AG10803 (cell line): Measurements from ENCODE around the gene TMPRSS2.

Experiments used
- DNase-seq: peaks from one replicate; pipeline ENCODE4 v3.0.0; 2010; ENCODE audit warnings: low read depth
- H3K4me3 ChIP-seq: 2 replicates; pipeline ENCODE4 v1.5.1; 2011; ENCODE audit warnings: mild to moderate bottlenecking, low read length, control low read depth
- TF ChIP-seq, protein P1 (sequence below): conservative IDR thresholded peaks from 2 replicates; pipeline ENCODE4 v1.5.1; 2011; ENCODE audit warnings: mild to moderate bottlenecking, low read length, control low read depth, inconsistent platforms

TMPRSS2 gene

DNA sequence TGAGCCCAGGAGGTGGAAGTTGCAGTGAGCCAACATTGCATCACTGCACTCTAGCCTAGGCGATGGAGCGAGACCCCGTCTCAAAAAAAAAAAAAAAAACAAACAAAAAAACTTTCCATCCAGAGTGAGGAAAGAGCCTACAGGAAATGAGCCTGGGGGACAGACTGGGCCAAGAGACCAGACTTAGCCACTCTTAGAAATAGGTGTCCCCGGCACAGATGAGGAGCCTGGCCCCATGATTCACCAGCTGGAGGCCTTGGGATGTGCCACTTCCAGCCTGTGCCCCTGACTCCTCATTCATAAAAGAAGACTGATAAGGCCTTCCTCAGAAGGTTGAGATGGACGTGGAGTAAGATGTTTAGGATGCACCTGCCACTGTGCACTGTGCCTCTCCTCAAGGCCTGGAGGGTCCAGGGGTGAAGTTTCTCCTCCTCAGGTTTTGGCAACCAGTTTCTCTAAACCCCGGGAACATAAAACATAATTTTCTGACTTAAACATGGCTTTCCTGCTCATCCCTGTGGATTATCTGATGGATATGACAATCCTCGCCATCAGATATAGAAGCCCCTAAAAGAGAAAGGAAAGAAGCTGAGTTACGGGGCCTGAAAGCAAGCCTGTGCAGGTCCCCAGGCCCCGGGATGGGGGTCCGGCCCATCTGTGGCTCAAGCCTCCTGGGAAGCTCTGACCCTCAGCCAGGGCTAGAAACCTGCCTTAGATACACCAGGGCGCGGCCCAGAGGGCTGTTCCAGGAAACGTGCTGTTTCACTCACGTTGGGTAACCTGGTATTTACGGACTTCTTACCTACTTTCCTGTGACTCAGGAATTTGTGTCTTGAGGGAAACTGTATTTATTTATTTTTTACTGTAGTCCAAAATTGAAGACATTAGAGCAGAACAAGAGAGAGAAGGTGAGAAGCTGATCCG lies 55.9 kb downstream of the TMPRSS2 start:
- DNase-seq: no peak
- no peak overlapping the region for H3K4me3 ChIP-seq
- TF ChIP-seq, protein P1, sequence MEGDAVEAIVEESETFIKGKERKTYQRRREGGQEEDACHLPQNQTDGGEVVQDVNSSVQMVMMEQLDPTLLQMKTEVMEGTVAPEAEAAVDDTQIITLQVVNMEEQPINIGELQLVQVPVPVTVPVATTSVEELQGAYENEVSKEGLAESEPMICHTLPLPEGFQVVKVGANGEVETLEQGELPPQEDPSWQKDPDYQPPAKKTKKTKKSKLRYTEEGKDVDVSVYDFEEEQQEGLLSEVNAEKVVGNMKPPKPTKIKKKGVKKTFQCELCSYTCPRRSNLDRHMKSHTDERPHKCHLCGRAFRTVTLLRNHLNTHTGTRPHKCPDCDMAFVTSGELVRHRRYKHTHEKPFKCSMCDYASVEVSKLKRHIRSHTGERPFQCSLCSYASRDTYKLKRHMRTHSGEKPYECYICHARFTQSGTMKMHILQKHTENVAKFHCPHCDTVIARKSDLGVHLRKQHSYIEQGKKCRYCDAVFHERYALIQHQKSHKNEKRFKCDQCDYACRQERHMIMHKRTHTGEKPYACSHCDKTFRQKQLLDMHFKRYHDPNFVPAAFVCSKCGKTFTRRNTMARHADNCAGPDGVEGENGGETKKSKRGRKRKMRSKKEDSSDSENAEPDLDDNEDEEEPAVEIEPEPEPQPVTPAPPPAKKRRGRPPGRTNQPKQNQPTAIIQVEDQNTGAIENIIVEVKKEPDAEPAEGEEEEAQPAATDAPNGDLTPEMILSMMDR: no peak

DNA sequence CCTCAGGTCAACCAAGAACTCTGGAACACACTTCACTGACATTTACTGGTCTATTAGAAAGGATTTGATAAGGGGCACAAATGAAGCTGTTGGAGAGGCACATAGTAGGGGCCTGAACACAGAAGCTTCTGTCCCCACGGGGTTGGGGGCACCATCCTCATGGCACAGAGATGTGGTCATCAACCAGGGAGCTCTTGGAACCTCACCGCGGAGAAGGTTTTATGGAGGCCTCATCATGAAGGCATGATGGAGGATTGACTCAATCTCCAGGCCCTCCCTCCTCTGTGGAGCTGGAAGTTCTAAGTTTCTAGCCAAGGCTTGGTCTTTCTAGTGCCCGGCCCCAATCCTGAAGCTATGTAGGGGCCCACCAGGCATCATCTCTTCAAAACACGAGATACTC lies 58.3 kb downstream of the TMPRSS2 start:
- no peak for DNase-seq
- no peak overlapping the region for H3K4me3 ChIP-seq
- TF ChIP-seq, protein P1: no peak

DNA sequence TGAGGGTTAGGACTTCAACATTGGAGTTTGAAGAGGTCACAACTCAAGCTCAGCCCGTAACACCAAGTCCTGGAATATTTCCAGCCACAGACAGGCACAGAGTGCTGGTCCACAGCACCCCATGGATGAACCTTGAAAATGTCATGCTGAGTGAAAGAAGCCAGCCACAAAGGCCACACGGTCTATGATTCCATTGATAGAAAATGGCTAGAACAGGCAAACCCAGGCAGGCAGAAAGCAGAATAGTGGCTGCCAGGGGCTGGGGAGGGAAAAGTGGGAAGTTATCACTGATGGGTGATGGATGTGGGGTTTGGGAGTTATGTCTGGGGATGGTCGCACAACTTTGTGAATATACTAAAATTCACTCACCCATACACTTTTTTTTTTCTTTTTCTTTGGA lies 60.6 kb downstream of the TMPRSS2 start:
- TF ChIP-seq, protein P1: no peak
- H3K4me3 ChIP-seq: no peak overlapping the region
- no peak for DNase-seq

DNA sequence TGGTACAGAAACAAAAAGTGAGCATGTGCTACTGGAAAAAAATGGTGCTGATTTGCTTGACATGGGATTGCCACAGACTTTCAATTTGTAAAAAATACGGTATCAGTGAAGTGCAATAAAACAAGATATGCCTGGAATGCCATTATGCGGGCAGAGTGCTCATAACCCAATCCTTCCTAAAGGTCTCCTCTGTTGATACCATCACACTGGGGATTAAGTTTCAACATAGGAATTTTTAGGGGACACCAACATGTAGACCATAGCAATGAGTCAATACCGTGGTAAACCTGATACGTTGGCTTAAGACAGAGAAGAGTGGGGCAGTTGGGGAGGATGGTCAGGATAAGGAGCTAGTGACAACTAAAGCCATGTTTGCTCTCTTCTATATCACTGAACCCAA lies 61.4 kb downstream of the TMPRSS2 start:
- TF ChIP-seq, protein P1: no peak
- no peak overlapping the region for H3K4me3 ChIP-seq
- peak; percentile 9 for DNase-seq

DNA sequence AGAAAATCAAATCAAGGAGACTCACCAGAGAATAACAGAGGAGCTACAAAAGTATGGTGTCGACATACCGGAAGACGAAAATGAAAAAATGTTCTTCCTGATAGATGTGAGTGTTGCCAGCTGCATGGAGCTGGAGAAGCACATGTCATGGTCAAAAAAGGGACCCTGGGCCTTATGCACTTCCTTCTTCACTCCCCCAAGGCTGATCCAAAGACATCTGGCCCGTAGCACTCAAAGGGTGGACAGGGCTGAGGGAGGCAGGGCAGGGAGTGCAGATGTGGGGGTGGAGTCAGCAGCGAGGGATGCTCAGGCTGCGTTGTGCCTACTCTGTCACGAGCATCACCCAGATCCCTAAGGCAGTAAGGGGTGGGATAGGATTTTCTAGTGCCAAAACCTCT lies 62.5 kb downstream of the TMPRSS2 start:
- H3K4me3 ChIP-seq: no peak overlapping the region
- TF ChIP-seq, protein P1: no peak
- DNase-seq: no peak

DNA sequence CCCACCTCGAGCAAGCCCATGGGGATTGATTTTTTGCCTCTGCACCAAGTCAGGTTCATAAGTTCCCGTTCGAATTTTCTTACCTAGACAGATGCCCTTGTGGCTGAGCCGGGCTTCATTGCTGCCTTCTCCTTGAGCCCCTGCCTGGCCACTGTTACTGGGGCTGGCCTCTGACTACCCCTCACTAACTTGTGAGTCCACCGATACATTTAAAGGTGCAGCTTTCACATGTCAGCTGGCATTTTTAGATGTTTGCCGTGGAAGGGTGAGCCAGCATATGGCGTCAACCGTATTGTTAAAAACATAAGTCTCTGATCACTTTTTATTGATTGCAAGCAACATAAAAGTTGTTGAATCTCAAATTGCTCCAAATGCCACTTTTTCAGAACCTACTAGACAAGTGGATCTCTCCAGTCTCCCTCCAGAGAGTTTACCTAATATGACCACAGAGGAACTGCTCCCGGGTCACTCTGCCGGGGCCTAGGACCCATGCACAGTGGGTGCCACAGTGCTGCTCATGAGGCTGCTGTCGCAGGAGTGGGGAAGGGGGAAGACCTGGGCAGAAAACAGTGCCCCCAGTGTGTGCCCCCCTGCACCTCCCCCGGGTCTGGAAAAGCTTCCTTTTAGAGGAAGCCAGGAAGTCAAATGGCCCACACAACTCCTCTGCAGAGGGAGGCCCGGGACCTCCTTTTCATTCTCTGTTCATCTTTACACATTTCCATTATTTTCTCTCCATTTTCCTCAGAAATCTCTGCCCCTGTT lies 63.1 kb downstream of the TMPRSS2 start:
- no peak for DNase-seq
- H3K4me3 ChIP-seq: no peak overlapping the region
- TF ChIP-seq, protein P1: no peak
